K562 (cell line): ENCODE data around the gene PACRG. TPM values are rescaled to one million over a fixed set of nuclear protein-coding genes. Genes with fewer than 3 reads are reported as not detected.

Experiments
- ARHGAP35 ChIP-seq: fragments of 450-650 bp; IDR thresholded peaks from 2 replicates; pipeline ENCODE4 v1.6.1; 2018; ENCODE audit not compliant: partially characterized antibody
- CCAR2 ChIP-seq: fragments of 200-400 bp; formaldehyde crosslinking; IDR thresholded peaks from 2 replicates; pipeline ENCODE4 v1.6.1; 2017; ENCODE audit warnings: mild to moderate bottlenecking, low read depth, low read length
- DMBX1 ChIP-seq: fragments of 250-450 bp; sonication (Bioruptor Pico); IDR thresholded peaks from 2 replicates; pipeline ENCODE4 v1.8.0; 2022; ENCODE audit warnings: inconsistent platforms, mild to moderate bottlenecking, moderate library complexity, borderline replicate concordance
- EGR1 ChIP-seq: fragments of 450-650 bp; conservative IDR thresholded peaks from 2 replicates; pipeline ENCODE4 v1.6.1; 2017; ENCODE audit warnings: mild to moderate bottlenecking
- MBD1 ChIP-seq: fragments of 250-450 bp; sonication (Bioruptor Pico); IDR thresholded peaks from 2 replicates; pipeline ENCODE4 v1.8.0; 2022; ENCODE audit warnings: inconsistent platforms
- POLR2AphosphoS2 ChIP-seq: IDR thresholded peaks from 2 replicates; pipeline ENCODE4 v1.6.1; 2012; ENCODE audit warnings: low read length, improper control_type of control experiment
- POLR2G ChIP-seq: fragments of 200-400 bp; formaldehyde crosslinking; IDR thresholded peaks from 2 replicates; pipeline ENCODE4 v1.6.1; 2017; ENCODE audit warnings: low read depth, mild to moderate bottlenecking, antibody characterized with exemption, low read length, moderate library complexity
- ZBTB17 ChIP-seq: fragments of 450-650 bp; formaldehyde crosslinking; IDR thresholded peaks from 2 replicates; pipeline ENCODE4 v1.4.0; 2020; ENCODE audit warnings: mild to moderate bottlenecking
- ZBTB34 ChIP-seq: fragments of 250-450 bp; sonication (Bioruptor Pico); IDR thresholded peaks from 2 replicates; pipeline ENCODE4 v1.8.0; 2021; ENCODE audit warnings: mild to moderate bottlenecking, moderate library complexity
- ZEB2 ChIP-seq: fragments of 450-650 bp; IDR thresholded peaks from 2 replicates; pipeline ENCODE4 v1.6.1; 2016
- ZNF318 ChIP-seq, 2 experiments: fragments of 450-650 bp; IDR thresholded peaks; 2 replicates each; pipeline ENCODE4 v1.6.1; 2016; ENCODE audit warnings: mild to moderate bottlenecking in 2 of 2, borderline replicate concordance in 1 of 2, low read depth in 1 of 2, moderate library complexity in 1 of 2
- ZNF398 ChIP-seq: fragments of 250-450 bp; sonication (Bioruptor Pico); IDR thresholded peaks from 2 replicates; pipeline ENCODE4 v1.8.0; 2021; ENCODE audit warnings: moderate library complexity, mild to moderate bottlenecking, inconsistent platforms
- ZNF79 ChIP-seq: fragments of 250-450 bp; sonication (Bioruptor Pico); IDR thresholded peaks from 2 replicates; pipeline ENCODE4 v1.4.0; 2020; ENCODE audit warnings: low read depth, mild to moderate bottlenecking, moderate library complexity
- ZNF830 ChIP-seq: fragments of 250-450 bp; sonication (Bioruptor Pico); IDR thresholded peaks from 2 replicates; pipeline ENCODE4 v1.5.0; 2021; ENCODE audit warnings: mild to moderate bottlenecking
- polyA plus RNA-seq, 8 experiments: library from polyadenylated mRNA; depleted of rRNA in 4 of 8; stranded (reverse) in 5 of 8; unstranded in 3 of 8; fragments of >200 nt; fragmentation: Nextera tagmentation in 2 of 8; fragmentation: Illumina TruSeq in 1 of 8; extraction: Ambion mirVana in 2 of 8; extraction: Trizol in 1 of 8; gene quantifications; 2 replicates each; pipeline versions ENCODE4 v1.2.1 to v1.2.3, GENCODE V29; 2011 to 2014; ENCODE audit warnings: inconsistent platforms in 1 of 8, missing spikeins in 1 of 8
- total RNA-seq, 7 experiments: library from RNA; depleted of rRNA in 6 of 7; stranded (reverse); fragments of >200 nt in 6 of 7; fragmentation: Illumina TruSeq in 2 of 7; extraction: Trizol in 2 of 7; gene quantifications; 2 replicates each; pipeline versions ENCODE4 v1.2.1 to v1.2.3, GENCODE V29; 2011 to 2021; ENCODE audit warnings: low replicate concordance in 1 of 7

Gene PACRG
- total and polyA plus RNA-seq, 9 of the 15 experiments (the other 6 are each of a cell fraction or from before 2014, with no cell fraction given): 0.04 TPM; not detected in 8

GRCh38 chr6:163180874-163181541, 453.2 kb downstream of the PACRG start (continued):
- TF ChIP-seq ZNF318 (IDR thresholded peaks at IDR 0.05; ENCODE audit: borderline replicate concordance in 1 of 2, low read depth in 1 of 2) (peak in 1 of 2 experiments; percentile 53; a peak in 1 of 4 replicates), ZEB2 (no peak; the same call in 1 of the 2 replicates), ZNF398 (CRISPR knock-in tag) (no peak), MBD1 (CRISPR knock-in tag) (no peak), ZNF830 (CRISPR knock-in tag) (peak; percentile 84), ARHGAP35 (no peak), POLR2G (peak; percentile 44; the same call in 1 of the 2 replicates), EGR1 (no peak), ZNF79 (CRISPR knock-in tag) (peak; percentile 58; the same call in 1 of the 2 replicates), DMBX1 (CRISPR knock-in tag) (peak; percentile 75; the same call in 1 of the 2 replicates), ZBTB34 (CRISPR knock-in tag) (no peak), POLR2AphosphoS2 (no peak), CCAR2 (no peak), ZBTB17 (CRISPR knock-in tag) (peak; percentile 45; the same call in 1 of the 2 replicates)
